ENCODE results near the gene SYNJ2. TPM values are rescaled to one million over a fixed set of nuclear protein-coding genes. Genes with fewer than 3 reads are reported as not detected.
A peak's percentile ranks its signal among the peaks of the same experiment; 100 is the strongest.
"Not testable (repeated sequence)": the region's sequence is repeated elsewhere in the genome, so short reads cannot be mapped to it uniquely, and the experiment has no call there.

The SYNJ2 gene
- 10 to 100 TPM; 38.2 to 38.5 TPM for total RNA-seq

GRCh38 chr6:157981395-157982101, at the start of gene SYNJ2:
TSS of gene SYNJ2 (plus strand) at chr6:157981863. CDS start at chr6:157981962, 99 bp downstream.
- ChIA-PET POLR2A (interaction anchor here (1.2 to 2.1 kb wide), 2 partner anchors 45 to 65 kb away, joined by 4 to 11 read pairs; no protein-coding TSS in a partner anchor), CTCF (interaction anchor here (0.6 to 3.7 kb wide), 7 partner anchors 9 to 147 kb away, joined by 3 to 40 read pairs (median 3); no protein-coding TSS in a partner anchor)
- peak within 1 kb of the TSS; percentile 86 for H3K27ac Mint-ChIP-seq
- DNase-seq, result peak; percentile 91
- no peaks in the 10 kb centered on the region for H3K9me3 Mint-ChIP-seq (ENCODE audit: insufficient read depth)
- peaks cover 78% of the 10 kb centered on the region for H3K4me1 Mint-ChIP-seq (ENCODE audit: low read depth)
- H3K4me3 Mint-ChIP-seq, result peak within 1 kb of the TSS; percentile 95
- peak; percentile 94 for ATAC-seq
- H3K36me3 Mint-ChIP-seq (ENCODE audit: low read depth), result peaks cover 3% of the 10 kb centered on the region
- peaks cover 13% of the 10 kb centered on the region for H3K27me3 Mint-ChIP-seq (ENCODE audit: low read depth)

GRCh38 chr6:157935786-157936185, 45.9 kb upstream of the SYNJ2 start:
- ChIA-PET POLR2A (no interaction called here), CTCF (interaction anchor here (3.2 to 3.6 kb wide), 2 partner anchors 11 to 180 kb away, joined by 13 to 15 read pairs; no protein-coding TSS in a partner anchor)
- ATAC-seq, result no peak
- DNase-seq, result no peak
- H3K4me1 Mint-ChIP-seq (ENCODE audit: low read depth), result peaks cover 6% of the 10 kb centered on the region
- H3K4me3 Mint-ChIP-seq, result no peak overlapping the region
- no peak overlapping the region for H3K27ac Mint-ChIP-seq
- no peaks in the 10 kb centered on the region for H3K27me3 Mint-ChIP-seq (ENCODE audit: low read depth)
- no peaks in the 10 kb centered on the region for H3K9me3 Mint-ChIP-seq (ENCODE audit: insufficient read depth)
- H3K36me3 Mint-ChIP-seq (ENCODE audit: low read depth), result peaks cover 18% of the 10 kb centered on the region

GRCh38 chr6:157937318-157937717, 44.3 kb upstream of the SYNJ2 start:
- no peaks in the 10 kb centered on the region for H3K27me3 Mint-ChIP-seq (ENCODE audit: low read depth)
- H3K9me3 Mint-ChIP-seq (ENCODE audit: insufficient read depth), result no peaks in the 10 kb centered on the region
- H3K4me3 Mint-ChIP-seq, result no peak overlapping the region
- ChIA-PET POLR2A (no interaction called here), CTCF (interaction anchor here (2.2 to 3.6 kb wide), 3 partner anchors 10 to 181 kb away, joined by 9 to 15 read pairs (median 13); no protein-coding TSS in a partner anchor)
- H3K36me3 Mint-ChIP-seq (ENCODE audit: low read depth), result peaks cover 20% of the 10 kb centered on the region
- H3K27ac Mint-ChIP-seq, result no peak overlapping the region
- ATAC-seq (no peak), DNase-seq (no peak)
- peaks cover 6% of the 10 kb centered on the region for H3K4me1 Mint-ChIP-seq (ENCODE audit: low read depth)

- POLR2A ChIA-PET, result interaction anchor here (0.6 kb wide), 1 partner anchor 440 kb away, joined by 4 read pairs; no protein-coding TSS in a partner anchor
- no peaks in the 10 kb centered on the region for H3K9me3 Mint-ChIP-seq (ENCODE audit: insufficient read depth)
- peaks cover 18% of the 10 kb centered on the region for H3K36me3 Mint-ChIP-seq (ENCODE audit: low read depth)
- CTCF ChIA-PET, result interaction anchor here (2.2 to 3.6 kb wide), 3 partner anchors 9 to 182 kb away, joined by 9 to 15 read pairs (median 13); no protein-coding TSS in a partner anchor
- no peak overlapping the region for H3K4me3 Mint-ChIP-seq
- no peak for ATAC-seq
- peaks cover 6% of the 10 kb centered on the region for H3K4me1 Mint-ChIP-seq (ENCODE audit: low read depth)
- no peak for DNase-seq
- H3K27me3 Mint-ChIP-seq (ENCODE audit: low read depth), result no peaks in the 10 kb centered on the region
- H3K27ac Mint-ChIP-seq, result no peak overlapping the region
Measured at GRCh38 chr6:157937916-157938315, 43.7 kb upstream of the SYNJ2 start.

- H3K27ac Mint-ChIP-seq; H3K4me3 Mint-ChIP-seq; POLR2A ChIA-PET; H3K27me3 Mint-ChIP-seq (ENCODE audit: low read depth); DNase-seq; ATAC-seq; H3K9me3 Mint-ChIP-seq (ENCODE audit: insufficient read depth); CTCF ChIA-PET: not testable (repeated sequence)
- peaks cover 24% of the 10 kb centered on the region for H3K36me3 Mint-ChIP-seq (ENCODE audit: low read depth)
- peaks cover 13% of the 10 kb centered on the region for H3K4me1 Mint-ChIP-seq (ENCODE audit: low read depth)
Measured at GRCh38 chr6:157940375-157941036, 41.2 kb upstream of the SYNJ2 start.

- Mint-ChIP-seq H3K27ac (no peak overlapping the region), H3K9me3 (ENCODE audit: insufficient read depth) (no peaks in the 10 kb centered on the region), H3K4me1 (ENCODE audit: low read depth) (peaks cover 11% of the 10 kb centered on the region), H3K4me3 (no peak overlapping the region), H3K36me3 (ENCODE audit: low read depth) (peaks cover 24% of the 10 kb centered on the region), H3K27me3 (ENCODE audit: low read depth) (no peaks in the 10 kb centered on the region)
- ATAC-seq, result no peak
- POLR2A ChIA-PET, result no interaction called here
- CTCF ChIA-PET, result no interaction called here
- no peak for DNase-seq
Measured at GRCh38 chr6:157941101-157941863, 40.4 kb upstream of the SYNJ2 start.

GRCh38 chr6:157942351-157942750, 39.3 kb upstream of the SYNJ2 start:
- POLR2A ChIA-PET, result no interaction called here
- CTCF ChIA-PET, result no interaction called here
- Mint-ChIP-seq H3K4me3 (no peak overlapping the region), H3K4me1 (ENCODE audit: low read depth) (peaks cover 10% of the 10 kb centered on the region), H3K27me3 (ENCODE audit: low read depth) (no peaks in the 10 kb centered on the region), H3K36me3 (ENCODE audit: low read depth) (peaks cover 22% of the 10 kb centered on the region), H3K27ac (no peak overlapping the region), H3K9me3 (ENCODE audit: insufficient read depth) (no peaks in the 10 kb centered on the region)
- DNase-seq (no peak), ATAC-seq (no peak)

- ChIA-PET POLR2A (no interaction called here), CTCF (no interaction called here)
- H3K36me3 Mint-ChIP-seq (ENCODE audit: low read depth), result peaks cover 21% of the 10 kb centered on the region
Measured at GRCh38 chr6:157943249-157943963, 38.3 kb upstream of the SYNJ2 start.

GRCh38 chr6:157943964-157944283, 37.7 kb upstream of the SYNJ2 start:
- CTCF ChIA-PET, result no interaction called here
- Mint-ChIP-seq H3K9me3 (ENCODE audit: insufficient read depth) (peaks cover 3% of the 10 kb centered on the region), H3K27me3 (ENCODE audit: low read depth) (peaks cover 2% of the 10 kb centered on the region), H3K4me1 (ENCODE audit: low read depth) (peaks cover 10% of the 10 kb centered on the region), H3K4me3 (no peak overlapping the region), H3K36me3 (ENCODE audit: low read depth) (peaks cover 20% of the 10 kb centered on the region), H3K27ac (no peak overlapping the region)
- POLR2A ChIA-PET, result no interaction called here
- DNase-seq, result no peak
- no peak for ATAC-seq

More at GRCh38 chr6:157943249-157943963, 38.3 kb upstream of the SYNJ2 start:
- ATAC-seq (no peak), DNase-seq (no peak)
- Mint-ChIP-seq H3K27me3 (ENCODE audit: low read depth) (no peaks in the 10 kb centered on the region), H3K4me1 (ENCODE audit: low read depth) (peaks cover 10% of the 10 kb centered on the region), H3K27ac (no peak overlapping the region), H3K9me3 (ENCODE audit: insufficient read depth) (no peaks in the 10 kb centered on the region), H3K4me3 (no peak overlapping the region)

- Mint-ChIP-seq H3K4me1 (ENCODE audit: low read depth) (peaks cover 10% of the 10 kb centered on the region), H3K9me3 (ENCODE audit: insufficient read depth) (peaks cover 3% of the 10 kb centered on the region), H3K27ac (no peak overlapping the region), H3K4me3 (no peak overlapping the region), H3K36me3 (ENCODE audit: low read depth) (peaks cover 13% of the 10 kb centered on the region), H3K27me3 (ENCODE audit: low read depth) (peaks cover 6% of the 10 kb centered on the region)
- DNase-seq (no peak), ATAC-seq (no peak)
- CTCF ChIA-PET, result interaction anchor here (2.3 to 2.7 kb wide), 2 partner anchors 279 to 631 kb away, joined by 8 to 12 read pairs; no protein-coding TSS in a partner anchor
- POLR2A ChIA-PET, result no interaction called here
Measured at GRCh38 chr6:157944983-157945931, 36.4 kb upstream of the SYNJ2 start.

All from activated CD8-positive, alpha-beta T cell treated with anti-CD3 and anti-CD28 coated beads, Interleukin-2, amount 10 ng/mL, durations not matched to agents 7 days and 5 days (primary cell).